Measurements from ENCODE around the gene MACROH2A2.

GRCh38 chr10:70090013-70090412, 37.4 kb downstream of the MACROH2A2 start:
- TF ChIP-seq CTCF (IDR thresholded peaks at IDR 0.05; ENCODE audit: low read depth, low read length) (no peak), POLR2A (IDR thresholded peaks at IDR 0.05; ENCODE audit: extremely low read depth, insufficient read length) (no peak), MAX (IDR thresholded peaks at IDR 0.05; ENCODE audit: low read depth, low read length) (no peak), MYC (IDR thresholded peaks at IDR 0.05; ENCODE audit: low read depth, low read length) (no peak)
